LNCaP clone FGC (cell line): ENCODE measurements around the gene NDNF.
A peak's percentile ranks its signal among the peaks of the same experiment; 100 is the strongest.

Experiments used
- DNase-seq: peaks from one replicate; pipeline ENCODE4 v3.0.0-alpha.2; 2011; ENCODE audit warnings: low read depth
- H3K4me3 ChIP-seq: 2 replicates; pipeline ENCODE4 v1.5.1; 2011; ENCODE audit warnings: mild to moderate bottlenecking, low read depth, low read length, control low read depth
- CTCF ChIP-seq: IDR thresholded peaks from 2 replicates; pipeline ENCODE4 v1.5.1; 2012; ENCODE audit warnings: mild to moderate bottlenecking; ENCODE audit not compliant: control insufficient read depth, insufficient read depth; ENCODE audit errors: extremely low read depth

NDNF gene

GRCh38 chr4:121061861-121062260 is 10.5 kb downstream of the NDNF start:
- no peak overlapping the region for H3K4me3 ChIP-seq
- no peak for TF ChIP-seq CTCF
- DNase-seq: no peak

GRCh38 chr4:121061215-121061614 is 11.1 kb downstream of the NDNF start:
- H3K4me3 ChIP-seq: no peak overlapping the region

GRCh38 chr4:121057466-121057922 is 14.8 kb downstream of the NDNF start:
- no peak for TF ChIP-seq CTCF
- H3K4me3 ChIP-seq: no peak overlapping the region
- DNase-seq: no peak

More at GRCh38 chr4:121061215-121061614, 11.1 kb downstream of the NDNF start:
- TF ChIP-seq CTCF: no peak
- DNase-seq: no peak

GRCh38 chr4:121056066-121056465 is 16.3 kb downstream of the NDNF start:
- no peak overlapping the region for H3K4me3 ChIP-seq
- TF ChIP-seq CTCF: no peak
- DNase-seq: no peak

GRCh38 chr4:121054373-121054772 is 18.0 kb downstream of the NDNF start:
- no peak overlapping the region for H3K4me3 ChIP-seq
- DNase-seq: no peak
- TF ChIP-seq CTCF: no peak

- DNase-seq: no peak
- no peak overlapping the region for H3K4me3 ChIP-seq
- no peak for TF ChIP-seq CTCF
Measured at GRCh38 chr4:121053601-121054143, 18.7 kb downstream of the NDNF start.

GRCh38 chr4:121050300-121050699 is 22.0 kb downstream of the NDNF start:
- H3K4me3 ChIP-seq: no peak overlapping the region
- DNase-seq: no peak
- peak; percentile 19; the same call in 1 of the 2 replicates for TF ChIP-seq CTCF
